ENCODE data around the gene NXPH1. TPM values are rescaled to one million over a fixed set of nuclear protein-coding genes. Genes with fewer than 3 reads are reported as not detected.

The NXPH1 gene
- total RNA-seq, 2 experiments from 2014 or later, result not detected

GRCh38 chr7:8491544-8492489 is 58.4 kb downstream of the NXPH1 start:
- DNase-seq, result no peak
- no peaks in the 10 kb centered on the region for H3K4me1 Mint-ChIP-seq
- H3K4me3 Mint-ChIP-seq, result no peak overlapping the region
- no peak overlapping the region for H3K27ac Mint-ChIP-seq
- H3K36me3 Mint-ChIP-seq (ENCODE audit: low read depth), result no peaks in the 10 kb centered on the region
- ChIA-PET CTCF (no interaction called here), POLR2A (no interaction called here)
- H3K9me3 Mint-ChIP-seq, result no peaks in the 10 kb centered on the region
- H3K27me3 Mint-ChIP-seq, result no peaks in the 10 kb centered on the region

DNA sequence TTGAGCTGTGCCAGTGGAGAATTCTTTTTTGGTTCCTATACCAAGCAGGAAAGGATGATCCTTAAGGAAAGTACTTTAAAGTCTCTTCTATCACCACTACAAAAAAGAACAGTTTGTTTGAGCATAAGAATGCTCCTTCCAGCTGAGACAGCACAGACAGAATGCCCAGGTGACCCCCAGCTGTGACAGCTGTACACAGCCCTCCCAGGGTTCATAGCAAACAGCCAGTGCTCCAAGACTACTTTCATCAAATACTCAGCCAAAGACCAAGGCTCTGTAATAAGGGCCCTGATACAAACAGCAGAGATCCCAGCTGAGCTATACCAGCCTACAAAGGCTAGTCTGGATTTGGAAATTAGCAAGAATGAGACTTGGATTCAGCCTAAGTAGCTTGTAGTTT is 65.7 kb downstream of the NXPH1 start:
- Mint-ChIP-seq H3K4me3 (no peak overlapping the region), H3K27ac (no peak overlapping the region), H3K9me3 (no peaks in the 10 kb centered on the region), H3K36me3 (ENCODE audit: low read depth) (no peaks in the 10 kb centered on the region), H3K4me1 (no peaks in the 10 kb centered on the region), H3K27me3 (peaks cover 2% of the 10 kb centered on the region)
- ChIA-PET POLR2A (no interaction called here), CTCF (no interaction called here)
- DNase-seq, result no peak

GRCh38 chr7:8500286-8500685 is 66.9 kb downstream of the NXPH1 start:
- Mint-ChIP-seq H3K27me3 (peaks cover 2% of the 10 kb centered on the region), H3K4me3 (no peak overlapping the region), H3K36me3 (ENCODE audit: low read depth) (no peaks in the 10 kb centered on the region), H3K9me3 (no peaks in the 10 kb centered on the region), H3K27ac (no peak overlapping the region), H3K4me1 (no peaks in the 10 kb centered on the region)
- no peak for DNase-seq
- ChIA-PET CTCF (no interaction called here), POLR2A (no interaction called here)

GRCh38 chr7:8507566-8507965 is 74.2 kb downstream of the NXPH1 start:
- Mint-ChIP-seq H3K4me1 (no peaks in the 10 kb centered on the region), H3K27ac (no peak overlapping the region), H3K27me3 (no peaks in the 10 kb centered on the region), H3K9me3 (no peaks in the 10 kb centered on the region), H3K4me3 (no peak overlapping the region), H3K36me3 (ENCODE audit: low read depth) (no peaks in the 10 kb centered on the region)
- ChIA-PET CTCF (interaction anchor here (0.6 kb wide), 1 partner anchor 173 kb away, joined by 3 read pairs; no protein-coding TSS in a partner anchor), POLR2A (no interaction called here)
- no peak for DNase-seq

- Mint-ChIP-seq H3K4me3 (no peak overlapping the region), H3K4me1 (no peaks in the 10 kb centered on the region), H3K27me3 (no peaks in the 10 kb centered on the region), H3K27ac (no peak overlapping the region), H3K36me3 (ENCODE audit: low read depth) (no peaks in the 10 kb centered on the region), H3K9me3 (no peaks in the 10 kb centered on the region)
- no peak for DNase-seq
- CTCF ChIA-PET, result no interaction called here
- POLR2A ChIA-PET, result no interaction called here
Observed at GRCh38 chr7:8509621-8510020, 76.2 kb downstream of the NXPH1 start.

GRCh38 chr7:8511855-8512254 is 78.4 kb downstream of the NXPH1 start:
- Mint-ChIP-seq H3K9me3 (no peaks in the 10 kb centered on the region), H3K27me3 (no peaks in the 10 kb centered on the region), H3K4me1 (no peaks in the 10 kb centered on the region), H3K27ac (no peak overlapping the region), H3K4me3 (no peak overlapping the region), H3K36me3 (ENCODE audit: low read depth) (no peaks in the 10 kb centered on the region)
- CTCF ChIA-PET, result no interaction called here
- DNase-seq, result no peak
- POLR2A ChIA-PET, result no interaction called here

GRCh38 chr7:8514781-8515519 is 81.5 kb downstream of the NXPH1 start:
- no peak for DNase-seq
- Mint-ChIP-seq H3K4me1 (no peaks in the 10 kb centered on the region), H3K27me3 (no peaks in the 10 kb centered on the region), H3K27ac (no peak overlapping the region), H3K4me3 (no peak overlapping the region), H3K36me3 (ENCODE audit: low read depth) (no peaks in the 10 kb centered on the region), H3K9me3 (no peaks in the 10 kb centered on the region)
- ChIA-PET CTCF (no interaction called here), POLR2A (no interaction called here)

- POLR2A ChIA-PET, result no interaction called here
- no peak overlapping the region for H3K4me3 Mint-ChIP-seq
- no peak overlapping the region for H3K27ac Mint-ChIP-seq
- DNase-seq, result no peak
- H3K4me1 Mint-ChIP-seq, result no peaks in the 10 kb centered on the region
- H3K36me3 Mint-ChIP-seq (ENCODE audit: low read depth), result no peaks in the 10 kb centered on the region
- no peaks in the 10 kb centered on the region for H3K27me3 Mint-ChIP-seq
- no peaks in the 10 kb centered on the region for H3K9me3 Mint-ChIP-seq
- CTCF ChIA-PET, result no interaction called here
Observed at GRCh38 chr7:8515640-8516185, 82.3 kb downstream of the NXPH1 start.

GRCh38 chr7:8516976-8517375 is 83.6 kb downstream of the NXPH1 start:
- Mint-ChIP-seq H3K9me3 (no peaks in the 10 kb centered on the region), H3K27me3 (no peaks in the 10 kb centered on the region), H3K4me1 (no peaks in the 10 kb centered on the region), H3K36me3 (ENCODE audit: low read depth) (no peaks in the 10 kb centered on the region), H3K4me3 (no peak overlapping the region), H3K27ac (no peak overlapping the region)
- DNase-seq, result no peak
- POLR2A ChIA-PET, result no interaction called here
- CTCF ChIA-PET, result no interaction called here

DNA sequence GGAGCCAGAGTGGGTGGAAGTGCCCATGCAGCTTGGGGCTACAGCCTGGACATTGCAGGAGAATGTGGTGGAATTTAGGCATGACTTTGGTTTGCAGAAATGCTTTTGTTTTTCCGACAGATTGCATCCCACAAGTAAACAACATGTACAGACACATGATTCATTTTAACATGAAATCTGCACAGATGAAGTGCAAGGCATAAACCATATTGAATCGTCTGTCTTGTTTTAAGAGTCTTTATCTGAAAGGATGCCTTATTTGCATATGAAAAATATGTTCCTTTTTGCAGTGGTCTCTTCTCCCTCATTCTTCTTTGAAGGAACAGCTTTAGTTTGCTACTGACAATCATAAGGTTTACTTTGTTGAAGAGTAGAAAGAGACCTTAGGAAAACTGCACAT is 94.9 kb downstream of the NXPH1 start:
- no peak for DNase-seq
- POLR2A ChIA-PET, result no interaction called here
- CTCF ChIA-PET, result no interaction called here
- no peak overlapping the region for H3K27ac Mint-ChIP-seq
- H3K9me3 Mint-ChIP-seq, result peaks cover 12% of the 10 kb centered on the region
- H3K36me3 Mint-ChIP-seq (ENCODE audit: low read depth), result no peaks in the 10 kb centered on the region
- no peaks in the 10 kb centered on the region for H3K27me3 Mint-ChIP-seq
- no peaks in the 10 kb centered on the region for H3K4me1 Mint-ChIP-seq
- no peak overlapping the region for H3K4me3 Mint-ChIP-seq

DNA sequence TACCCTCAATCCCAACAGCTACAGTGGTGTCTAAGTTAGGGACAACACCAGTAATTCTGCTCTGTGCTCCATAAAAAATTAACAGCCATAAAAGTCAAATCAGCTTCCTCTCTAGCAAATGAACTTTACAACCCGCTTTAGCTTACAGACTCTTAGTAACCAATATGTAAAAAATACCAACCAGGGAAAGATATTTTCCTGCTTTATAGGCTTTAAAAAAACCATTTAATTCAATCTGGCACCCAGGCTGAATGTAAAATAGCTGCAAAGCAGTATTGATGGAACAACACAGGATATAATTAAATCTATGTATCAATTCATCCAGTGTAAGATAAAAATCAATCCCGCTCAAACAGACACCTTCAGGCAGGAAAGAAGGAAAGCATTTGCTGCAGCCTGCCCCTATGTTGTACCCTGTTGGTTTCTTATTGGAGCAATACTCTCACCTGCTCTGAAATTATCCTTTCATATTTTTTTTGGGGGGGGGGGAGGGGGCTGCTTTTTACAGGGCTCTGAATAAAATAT is 98.6 kb downstream of the NXPH1 start:
- Mint-ChIP-seq H3K4me1 (no peaks in the 10 kb centered on the region), H3K9me3 (no peaks in the 10 kb centered on the region), H3K36me3 (ENCODE audit: low read depth) (no peaks in the 10 kb centered on the region), H3K27me3 (no peaks in the 10 kb centered on the region), H3K4me3 (no peak overlapping the region), H3K27ac (no peak overlapping the region)
- ChIA-PET POLR2A (no interaction called here), CTCF (no interaction called here)
- no peak for DNase-seq

DNA sequence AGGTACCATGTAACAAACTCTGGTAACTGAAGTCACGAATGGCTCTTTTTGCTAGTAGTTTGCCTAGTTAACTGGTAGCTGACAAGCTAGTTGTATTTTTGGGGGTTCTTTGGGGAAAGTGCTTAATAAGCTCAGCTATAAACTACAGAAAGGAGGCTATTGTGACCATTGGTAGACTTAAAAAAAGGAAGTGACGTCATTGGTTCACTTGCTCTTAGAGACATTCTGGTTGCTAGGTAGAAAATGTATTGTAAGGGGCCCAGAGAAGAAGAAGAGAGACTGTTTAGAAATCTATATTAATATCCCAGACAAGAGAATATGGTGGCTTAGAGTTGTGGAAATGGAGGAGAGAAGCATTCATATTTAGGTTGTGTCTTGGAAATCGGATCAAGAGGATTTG is 103.0 kb downstream of the NXPH1 start:
- POLR2A ChIA-PET, result no interaction called here

GRCh38 chr7:8549046-8549445 is 115.6 kb downstream of the NXPH1 start:
- POLR2A ChIA-PET, result no interaction called here
- no peaks in the 10 kb centered on the region for H3K36me3 Mint-ChIP-seq (ENCODE audit: low read depth)

More for the DNA sequence above, 103.0 kb downstream of the NXPH1 start:
- Mint-ChIP-seq H3K4me3 (no peak overlapping the region), H3K27me3 (no peaks in the 10 kb centered on the region), H3K27ac (no peak overlapping the region), H3K4me1 (no peaks in the 10 kb centered on the region), H3K9me3 (no peaks in the 10 kb centered on the region), H3K36me3 (ENCODE audit: low read depth) (no peaks in the 10 kb centered on the region)
- DNase-seq, result no peak
- CTCF ChIA-PET, result no interaction called here

More at GRCh38 chr7:8549046-8549445, 115.6 kb downstream of the NXPH1 start:
- Mint-ChIP-seq H3K4me1 (no peaks in the 10 kb centered on the region), H3K27me3 (no peaks in the 10 kb centered on the region), H3K4me3 (no peak overlapping the region), H3K27ac (no peak overlapping the region), H3K9me3 (no peaks in the 10 kb centered on the region)
- no peak for DNase-seq
- CTCF ChIA-PET, result no interaction called here
